Spleen (tissue), 11 donors: Measurements from ENCODE around the gene CSTF3. TPM values are rescaled to one million over a fixed set of nuclear protein-coding genes. Genes with fewer than 3 reads are reported as not detected.

ENCODE experiments used
- DNase-seq: peaks from one replicate; pipeline ENCODE4 v3.0.0-alpha.2; 2020
- H3K27ac ChIP-seq, 8 donors: fragments of 200-600 bp; sonication (generic) in 7 of 8; 1 replicate in 4 of 8; 2 replicates in 4 of 8; pipeline versions ENCODE4 v1.5.0 to v1.8.0; 2016 to 2021; ENCODE audit warnings: inconsistent platforms in 4 of 8, mild to moderate bottlenecking in 4 of 8, moderate library complexity in 1 of 8
- H3K27me3 ChIP-seq, 7 donors: fragments of 200-600 bp; sonication (generic) in 6 of 7; replicated peaks in 1 of 7; 1 replicate in 4 of 7; 2 replicates in 3 of 7; pipeline versions ENCODE4 v1.5.0 to v1.8.0; 2016 to 2021; ENCODE audit warnings: inconsistent platforms in 3 of 7, mild to moderate bottlenecking in 1 of 7
- H3K36me3 ChIP-seq, 6 donors: fragments of 200-600 bp; sonication (generic) in 5 of 6; 1 replicate in 4 of 6; 2 replicates in 2 of 6; pipeline versions ENCODE4 v1.5.0 to v1.8.0; 2016 to 2021; ENCODE audit warnings: inconsistent platforms in 2 of 6
- H3K4me1 ChIP-seq, 6 donors: fragments of 200-600 bp; sonication (generic) in 5 of 6; 1 replicate in 3 of 6; 2 replicates in 3 of 6; pipeline versions ENCODE4 v1.5.0 to v1.8.0; 2016 to 2021; ENCODE audit warnings: inconsistent platforms in 3 of 6
- H3K4me3 ChIP-seq, 8 donors: fragments of 200-600 bp; sonication (generic) in 7 of 8; 1 replicate in 4 of 8; 2 replicates in 4 of 8; pipeline versions ENCODE4 v1.5.0 to v1.8.0; 2016 to 2021; ENCODE audit warnings: inconsistent platforms in 4 of 8, mild to moderate bottlenecking in 4 of 8, moderate library complexity in 2 of 8
- H3K9me3 ChIP-seq, 8 donors: fragments of 200-600 bp; sonication (generic) in 7 of 8; 1 replicate in 4 of 8; 2 replicates in 4 of 8; pipeline versions ENCODE4 v1.5.0 to v1.8.0; 2016 to 2021; ENCODE audit warnings: inconsistent platforms in 4 of 8
- CTCF ChIP-seq, 11 experiments: fragments of 200-600 bp in 7 of 11; fragments of 450-650 bp in 4 of 11; sonication (generic) in 4 of 11; IDR thresholded peaks in 8 of 11; conservative IDR thresholded peaks in 3 of 11; 1 replicate in 7 of 11; 2 replicates in 4 of 11; pipeline versions ENCODE4 v1.4.0 to v1.8.0; 2016 to 2021; ENCODE audit warnings: antibody characterized with exemption in 11 of 11, inconsistent platforms in 4 of 11, mild to moderate bottlenecking in 1 of 11
- POLR2A ChIP-seq, 3 donors: fragments of 450-650 bp; IDR thresholded peaks; one replicate each; pipeline ENCODE4 v1.5.1; 2017; ENCODE audit warnings: antibody characterized with exemption in 3 of 3, mild to moderate bottlenecking in 1 of 3
- POLR2AphosphoS5 ChIP-seq, 3 donors: sonication (generic); formaldehyde crosslinking; IDR thresholded peaks; one replicate each; pipeline ENCODE4 v1.5.1; 2017; ENCODE audit warnings: antibody characterized with exemption in 3 of 3
- WGBS, 5 donors: extraction: QIAGEN DNeasy Blood & Tissue Kit in 3 of 5; methylation state at CpG; one replicate each; pipeline versions ENCODE4 v1.1.5 to v1.1.7; 2013 to 2018; 5-methylcytosine and 5-hydroxymethylcytosine counted together
- intact Hi-C: fragments of 100-400 bp; cut with DNase I; formaldehyde crosslinking; loops from one replicate; pipeline ENCODE4 v1.15.0; 2023; ENCODE audit warnings: low total_unique reads
- polyA plus RNA-seq, 3 donors: library from polyadenylated mRNA; stranded (reverse); fragments of 200-250 nt; gene quantifications; one replicate each; pipeline ENCODE4 v1.2.1, GENCODE V29; 2013
- total RNA-seq, 7 donors: library from RNA; depleted of rRNA in 3 of 7; stranded (reverse); fragments of >200 nt in 3 of 7; fragmentation: NEBNext Ultra II Directional in 4 of 7; extraction: Animal tissue kit (Norgen Biotek cat#: 25700) in 4 of 7; gene quantifications; one replicate each; pipeline versions ENCODE4 v1.1.0 to v1.2.1, GENCODE V29; 2016 to 2021
- donor health status: healthy with polysubstance abuse.
- donor health status: DM: no; HTN: no; CAD: no; lungs with moderate emphysema.
- donor health status: DM: no; HTN: no; CAD: no.
- donor health status: Bipolar disorder and iron deficiency.
- donor health status: healthy.
- donor health status: DM: no; HTN: no; CAD: no.
- donor health status: DM: yes; HTN: yes; CAD: no.

Gene CSTF3
- total and polyA plus RNA-seq, 10 donors = 19.8 to 32.8 (median 26.9) TPM

GRCh38 chr11:33135216-33135615, 26.1 kb downstream of the CSTF3 start:
- TF ChIP-seq POLR2A (IDR thresholded peaks at IDR 0.05) (no peak), POLR2AphosphoS5 (IDR thresholded peaks at IDR 0.05) (no peak), CTCF (IDR thresholded peaks at IDR 0.05 in 8 of 11, conservative IDR thresholded peaks at IDR 0.05 in 3 of 11) (no peak)
- peak overlapping the region in 3 of 8 donors; percentile 52 to 64 (median 57) for H3K27ac ChIP-seq
- no peaks in the 10 kb centered on the region for H3K9me3 ChIP-seq
- no peak overlapping the region for H3K4me3 ChIP-seq
- no peaks in the 10 kb centered on the region for H3K27me3 ChIP-seq
- H3K4me1 ChIP-seq = peaks cover 0 to 30% (median 0%) of the 10 kb centered on the region in 6 donors
- H3K36me3 ChIP-seq = peaks cover 0 to 25% (median 11%) of the 10 kb centered on the region in 6 donors
- WGBS, 5 donors = 82 to 100% (median 92%) methylated on average over 1 of the region's 1 CpG
- DNase-seq = no peak
- intact Hi-C loops = no loop called here

DNA sequence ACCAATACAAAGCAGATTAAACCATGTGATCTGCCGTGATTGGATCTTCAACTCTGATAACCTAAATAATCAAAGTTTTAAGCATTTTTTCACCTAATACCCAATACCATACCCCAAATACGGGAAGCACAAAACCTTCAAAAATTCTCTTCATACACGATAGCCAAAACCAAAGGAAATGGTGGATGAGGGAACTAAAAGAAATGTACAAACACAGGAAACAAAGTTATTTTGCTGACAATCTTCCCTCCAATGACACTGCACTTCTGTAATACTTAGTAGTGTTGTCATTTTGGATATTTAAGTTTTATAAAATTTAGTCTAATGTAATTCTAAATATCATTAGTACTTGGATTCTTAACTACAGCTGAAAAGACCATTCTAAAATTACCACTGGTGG, 27.0 kb downstream of the CSTF3 start:
- no peaks in the 10 kb centered on the region for H3K9me3 ChIP-seq
- no peak overlapping the region for H3K4me3 ChIP-seq
- no peak for DNase-seq
- WGBS, 5 donors = 35 to 66% (median 42%) methylated on average over 3 of the region's 3 CpGs
- peaks cover 0 to 30% (median 0%) of the 10 kb centered on the region in 6 donors for H3K4me1 ChIP-seq
- no peak for TF ChIP-seq POLR2A (IDR thresholded peaks at IDR 0.05)
- no peak for TF ChIP-seq CTCF (IDR thresholded peaks at IDR 0.05 in 8 of 11, conservative IDR thresholded peaks at IDR 0.05 in 3 of 11)
- TF ChIP-seq POLR2AphosphoS5 (IDR thresholded peaks at IDR 0.05) = no peak
- peak overlapping the region in 4 of 8 donors; percentile 34 to 64 (median 54) for H3K27ac ChIP-seq
- intact Hi-C loops = no loop called here
- no peaks in the 10 kb centered on the region for H3K27me3 ChIP-seq
- peaks cover 0 to 16% (median 6%) of the 10 kb centered on the region in 6 donors for H3K36me3 ChIP-seq

DNA sequence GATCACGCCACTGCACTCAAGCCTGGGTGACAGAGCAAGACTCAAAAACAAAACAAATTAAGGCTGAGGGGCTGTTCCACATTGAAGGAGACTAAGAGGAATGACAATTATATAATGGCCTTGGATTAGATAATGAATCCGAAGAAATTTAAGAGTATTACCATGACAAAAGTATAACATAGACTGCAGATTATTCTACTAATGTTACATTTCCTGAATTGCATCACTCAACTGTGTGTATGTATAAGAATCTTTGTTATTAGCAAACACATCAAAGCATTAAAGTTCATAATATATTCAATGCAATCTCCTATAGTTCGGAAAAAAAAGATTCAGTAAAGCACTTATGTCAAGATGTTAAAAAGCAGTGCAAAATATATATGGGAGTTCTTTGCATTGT, 27.5 kb downstream of the CSTF3 start:
- no peak for DNase-seq
- peaks cover 0 to 33% (median 0%) of the 10 kb centered on the region in 6 donors for H3K4me1 ChIP-seq
- H3K36me3 ChIP-seq = peaks cover 0 to 11% (median 4%) of the 10 kb centered on the region in 6 donors
- peak overlapping the region in 4 of 8 donors; percentile 34 to 64 (median 54) for H3K27ac ChIP-seq
- no peak for TF ChIP-seq POLR2A (IDR thresholded peaks at IDR 0.05)
- no peak for TF ChIP-seq CTCF (IDR thresholded peaks at IDR 0.05 in 8 of 11, conservative IDR thresholded peaks at IDR 0.05 in 3 of 11)
- no peak for TF ChIP-seq POLR2AphosphoS5 (IDR thresholded peaks at IDR 0.05)
- intact Hi-C loops = no loop called here
- H3K4me3 ChIP-seq = no peak overlapping the region
- 65 to 88% (median 79%) methylated on average over 3 of the region's 3 CpGs for WGBS, 5 donors
- no peaks in the 10 kb centered on the region for H3K9me3 ChIP-seq
- H3K27me3 ChIP-seq = no peaks in the 10 kb centered on the region

- H3K9me3 ChIP-seq = no peaks in the 10 kb centered on the region
- no peak for DNase-seq
- H3K4me1 ChIP-seq = peaks cover 0 to 38% (median 2%) of the 10 kb centered on the region in 6 donors
- no peaks in the 10 kb centered on the region for H3K27me3 ChIP-seq
- intact Hi-C loops = no loop called here
- 70 to 84% (median 80%) methylated on average over 4 of the region's 4 CpGs for WGBS, 5 donors
- no peak for TF ChIP-seq CTCF (IDR thresholded peaks at IDR 0.05 in 8 of 11, conservative IDR thresholded peaks at IDR 0.05 in 3 of 11)
- TF ChIP-seq POLR2A (IDR thresholded peaks at IDR 0.05) = no peak
- no peak for TF ChIP-seq POLR2AphosphoS5 (IDR thresholded peaks at IDR 0.05)
- H3K36me3 ChIP-seq = peaks cover 0 to 4% (median 0%) of the 10 kb centered on the region in 6 donors
- H3K27ac ChIP-seq = no peak overlapping the region
- no peak overlapping the region for H3K4me3 ChIP-seq
Observed at GRCh38 chr11:33132510-33132909, 28.8 kb downstream of the CSTF3 start.
